ENCODE measurements around the gene MYO5A.
A peak's percentile ranks its signal among the peaks of the same experiment; 100 is the strongest.

MYO5A gene

DNA sequence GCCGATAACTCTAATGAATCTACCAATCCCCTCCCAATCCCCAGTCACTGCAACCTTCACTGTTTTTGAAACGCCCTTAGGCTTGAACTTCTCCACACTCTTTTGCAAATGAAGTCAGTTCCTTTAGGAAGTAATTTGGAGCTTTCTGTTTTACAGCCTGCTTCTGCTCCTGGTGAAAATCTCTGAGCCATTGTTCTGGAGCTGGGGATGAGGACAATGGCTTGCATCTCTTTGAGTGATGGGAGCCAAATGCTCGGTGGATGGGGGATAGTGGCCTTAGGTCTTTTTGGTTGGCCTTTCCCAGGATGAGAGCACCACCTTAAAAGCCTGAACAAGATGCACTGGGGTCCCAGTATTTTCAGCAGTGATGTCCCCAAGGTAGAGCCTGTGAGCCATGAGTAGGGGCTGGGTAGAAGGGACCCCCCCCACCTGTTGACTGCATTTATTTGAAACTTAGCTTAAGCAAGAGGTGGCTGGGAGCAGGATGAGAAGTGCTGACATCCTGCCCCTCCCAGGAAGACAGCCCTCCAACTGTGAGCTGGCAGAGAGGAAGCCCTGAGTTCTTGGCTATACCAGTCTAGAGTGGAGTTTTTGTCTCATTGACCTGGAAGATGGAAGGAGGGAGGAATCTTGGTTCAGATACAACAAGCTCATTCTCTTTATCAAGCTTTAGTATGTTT is 225.4 kb downstream of the MYO5A start:
- no peak overlapping the region for H3K4me2 ChIP-seq (ENCODE audit: low read length)
- no peak overlapping the region for H2BK120ac ChIP-seq (ENCODE audit: low read depth, low read length)
- H3K79me1 ChIP-seq (ENCODE audit: low read length), result no peaks in the 10 kb centered on the region
- H3K36me3 ChIP-seq (ENCODE audit: control insufficient read depth, insufficient read depth, low read length), result no peaks in the 10 kb centered on the region
- no peak overlapping the region for H2BK5ac ChIP-seq (ENCODE audit: low read length)
- H3K79me2 ChIP-seq (ENCODE audit: control insufficient read depth, insufficient read depth, low read length), result no peaks in the 10 kb centered on the region
- no peak overlapping the region for H3K4ac ChIP-seq (ENCODE audit: low read depth, low read length)
- no peak overlapping the region for H2AK5ac ChIP-seq (ENCODE audit: low read length)
- no peak overlapping the region for H4K5ac ChIP-seq (ENCODE audit: low read length)
- H2BK15ac ChIP-seq (replicated peaks; ENCODE audit: low read depth), result no peak overlapping the region
- no CpG with 5 or more reads among the region's 3 CpGs for WGBS (ENCODE audit: extremely low coverage, insufficient coverage, low lambda C conversion rate)
- DNase-seq, result peak; percentile 55
- no peak overlapping the region for H4K8ac ChIP-seq (ENCODE audit: low read depth, low read length)
- no peak overlapping the region for H3K56ac ChIP-seq (ENCODE audit: low read length)
- no peak overlapping the region for H3K27ac ChIP-seq (ENCODE audit: low read depth, low read length)
- H3K18ac ChIP-seq (ENCODE audit: low read length), result no peak overlapping the region
- H3K4me1 ChIP-seq (ENCODE audit: control insufficient read depth, low read depth, low read length), result no peaks in the 10 kb centered on the region
- H3K27me3 ChIP-seq (ENCODE audit: insufficient read depth, low read length, poor library complexity), result no peaks in the 10 kb centered on the region
- H3K4me3 ChIP-seq (ENCODE audit: low read length), result no peak overlapping the region
- H3K9ac ChIP-seq (ENCODE audit: low read length), result no peak overlapping the region
- no peak overlapping the region for H3K23ac ChIP-seq (ENCODE audit: low read length)

DNA sequence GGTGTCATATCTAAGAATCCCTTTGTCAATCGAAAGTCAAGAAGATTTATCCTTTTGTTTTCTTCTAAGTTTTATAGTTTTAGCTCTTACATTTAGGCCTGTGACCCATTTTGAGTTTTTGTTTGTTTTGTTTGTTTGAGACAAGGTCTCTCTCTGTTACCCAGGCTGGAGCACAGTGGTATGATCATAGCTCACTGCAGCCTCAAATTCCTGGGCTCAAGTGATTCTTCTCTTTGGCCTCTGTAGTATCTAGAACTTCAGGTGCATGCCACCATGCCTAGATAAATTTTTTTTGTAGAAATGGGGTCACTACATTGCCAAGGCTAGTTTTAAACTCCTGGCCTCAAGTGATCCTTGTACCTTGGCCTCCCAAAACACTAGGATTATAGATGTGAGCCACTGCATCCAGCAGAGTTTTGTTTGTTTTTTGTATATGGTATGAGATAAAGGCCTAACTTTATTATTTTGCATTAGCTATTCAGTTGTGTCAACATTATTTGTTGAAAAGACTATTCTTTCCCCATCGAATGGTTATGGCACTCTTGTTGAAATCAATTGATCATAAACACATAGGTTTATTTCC is 227.3 kb downstream of the MYO5A start:
- H3K27ac ChIP-seq (ENCODE audit: low read depth, low read length), result no peak overlapping the region
- no peaks in the 10 kb centered on the region for H3K36me3 ChIP-seq (ENCODE audit: control insufficient read depth, insufficient read depth, low read length)
- no peak overlapping the region for H2AK5ac ChIP-seq (ENCODE audit: low read length)
- H3K18ac ChIP-seq (ENCODE audit: low read length), result no peak overlapping the region
- H3K4me1 ChIP-seq (ENCODE audit: control insufficient read depth, low read depth, low read length), result no peaks in the 10 kb centered on the region
- no CpG with 5 or more reads among the region's 2 CpGs for WGBS (ENCODE audit: extremely low coverage, insufficient coverage, low lambda C conversion rate)
- no peak for DNase-seq
- H2BK120ac ChIP-seq (ENCODE audit: low read depth, low read length), result no peak overlapping the region
- H3K27me3 ChIP-seq (ENCODE audit: insufficient read depth, low read length, poor library complexity), result no peaks in the 10 kb centered on the region
- H3K9ac ChIP-seq (ENCODE audit: low read length), result no peak overlapping the region
- no peaks in the 10 kb centered on the region for H3K79me2 ChIP-seq (ENCODE audit: control insufficient read depth, insufficient read depth, low read length)
- H4K5ac ChIP-seq (ENCODE audit: low read length), result no peak overlapping the region
- H3K4me2 ChIP-seq (ENCODE audit: low read length), result no peak overlapping the region
- H3K4me3 ChIP-seq (ENCODE audit: low read length), result no peak overlapping the region
- H3K23ac ChIP-seq (ENCODE audit: low read length), result no peak overlapping the region
- H2BK5ac ChIP-seq (ENCODE audit: low read length), result no peak overlapping the region
- H3K79me1 ChIP-seq (ENCODE audit: low read length), result no peaks in the 10 kb centered on the region
- H2BK15ac ChIP-seq (replicated peaks; ENCODE audit: low read depth), result no peak overlapping the region
- H3K56ac ChIP-seq (ENCODE audit: low read length), result no peak overlapping the region
- no peak overlapping the region for H4K8ac ChIP-seq (ENCODE audit: low read depth, low read length)
- H3K4ac ChIP-seq (ENCODE audit: low read depth, low read length), result no peak overlapping the region

GRCh38 chr15:52295421-52296001 is 233.2 kb downstream of the MYO5A start, which contains the start of gene MYO5C:
MYO5C (minus strand) TSS chr15:52295804; CDS start chr15:52295636, 168 bp downstream.
- peak within 1 kb of the TSS; percentile 71 for H3K9ac ChIP-seq (ENCODE audit: low read length)
- peak within 1 kb of the TSS; percentile 64 for H3K4ac ChIP-seq (ENCODE audit: low read depth, low read length)
- no peaks in the 10 kb centered on the region for H3K79me2 ChIP-seq (ENCODE audit: control insufficient read depth, insufficient read depth, low read length)
- H3K56ac ChIP-seq (ENCODE audit: low read length), result peak within 1 kb of the TSS; percentile 85
- no peaks in the 10 kb centered on the region for H3K27me3 ChIP-seq (ENCODE audit: insufficient read depth, low read length, poor library complexity)
- H3K27ac ChIP-seq (ENCODE audit: low read depth, low read length), result no peak within 1 kb of the TSS
- no peak within 1 kb of the TSS for H4K8ac ChIP-seq (ENCODE audit: low read depth, low read length)
- H4K5ac ChIP-seq (ENCODE audit: low read length), result no peak within 1 kb of the TSS
- H3K18ac ChIP-seq (ENCODE audit: low read length), result no peak within 1 kb of the TSS
- peak within 1 kb of the TSS; percentile 52 for H3K4me3 ChIP-seq (ENCODE audit: low read length)
- no CpG with 5 or more reads among the region's 65 CpGs for WGBS (ENCODE audit: extremely low coverage, insufficient coverage, low lambda C conversion rate)
- no peaks in the 10 kb centered on the region for H3K36me3 ChIP-seq (ENCODE audit: control insufficient read depth, insufficient read depth, low read length)
- H2BK5ac ChIP-seq (ENCODE audit: low read length), result no peak within 1 kb of the TSS
- H3K79me1 ChIP-seq (ENCODE audit: low read length), result no peaks in the 10 kb centered on the region
- H2BK120ac ChIP-seq (ENCODE audit: low read depth, low read length), result no peak within 1 kb of the TSS
- H3K4me2 ChIP-seq (ENCODE audit: low read length), result peak within 1 kb of the TSS; percentile 71
- peak; percentile 87 for DNase-seq
- no peak within 1 kb of the TSS for H3K23ac ChIP-seq (ENCODE audit: low read length)
- no peak within 1 kb of the TSS for H2BK15ac ChIP-seq (replicated peaks; ENCODE audit: low read depth)
- H3K4me1 ChIP-seq (ENCODE audit: control insufficient read depth, low read depth, low read length), result no peaks in the 10 kb centered on the region
- H2AK5ac ChIP-seq (ENCODE audit: low read length), result no peak within 1 kb of the TSS

GRCh38 chr15:52294881-52295420 is 233.7 kb downstream of the MYO5A start:
- Histone ChIP-seq H2BK120ac (ENCODE audit: low read depth, low read length) (no peak overlapping the region), H3K79me1 (ENCODE audit: low read length) (no peaks in the 10 kb centered on the region), H3K4me1 (ENCODE audit: control insufficient read depth, low read depth, low read length) (no peaks in the 10 kb centered on the region), H3K9ac (ENCODE audit: low read length) (peak overlapping the region; percentile 71), H2BK5ac (ENCODE audit: low read length) (no peak overlapping the region), H2AK5ac (ENCODE audit: low read length) (no peak overlapping the region), H2BK15ac (replicated peaks; ENCODE audit: low read depth) (no peak overlapping the region), H3K4me3 (ENCODE audit: low read length) (peak overlapping the region; percentile 19), H3K23ac (ENCODE audit: low read length) (no peak overlapping the region), H3K4me2 (ENCODE audit: low read length) (peak overlapping the region; percentile 71), H3K18ac (ENCODE audit: low read length) (no peak overlapping the region), H3K56ac (ENCODE audit: low read length) (peak overlapping the region; percentile 85), H3K27ac (ENCODE audit: low read depth, low read length) (no peak overlapping the region), H4K5ac (ENCODE audit: low read length) (no peak overlapping the region), H3K27me3 (ENCODE audit: insufficient read depth, low read length, poor library complexity) (no peaks in the 10 kb centered on the region), H3K36me3 (ENCODE audit: control insufficient read depth, insufficient read depth, low read length) (no peaks in the 10 kb centered on the region), H3K4ac (ENCODE audit: low read depth, low read length) (peak overlapping the region; percentile 64), H4K8ac (ENCODE audit: low read depth, low read length) (no peak overlapping the region), H3K79me2 (ENCODE audit: control insufficient read depth, insufficient read depth, low read length) (no peaks in the 10 kb centered on the region)
- DNase-seq, result peak; percentile 7
- WGBS (ENCODE audit: extremely low coverage, insufficient coverage, low lambda C conversion rate), result no CpG with 5 or more reads among the region's 32 CpGs

DNA sequence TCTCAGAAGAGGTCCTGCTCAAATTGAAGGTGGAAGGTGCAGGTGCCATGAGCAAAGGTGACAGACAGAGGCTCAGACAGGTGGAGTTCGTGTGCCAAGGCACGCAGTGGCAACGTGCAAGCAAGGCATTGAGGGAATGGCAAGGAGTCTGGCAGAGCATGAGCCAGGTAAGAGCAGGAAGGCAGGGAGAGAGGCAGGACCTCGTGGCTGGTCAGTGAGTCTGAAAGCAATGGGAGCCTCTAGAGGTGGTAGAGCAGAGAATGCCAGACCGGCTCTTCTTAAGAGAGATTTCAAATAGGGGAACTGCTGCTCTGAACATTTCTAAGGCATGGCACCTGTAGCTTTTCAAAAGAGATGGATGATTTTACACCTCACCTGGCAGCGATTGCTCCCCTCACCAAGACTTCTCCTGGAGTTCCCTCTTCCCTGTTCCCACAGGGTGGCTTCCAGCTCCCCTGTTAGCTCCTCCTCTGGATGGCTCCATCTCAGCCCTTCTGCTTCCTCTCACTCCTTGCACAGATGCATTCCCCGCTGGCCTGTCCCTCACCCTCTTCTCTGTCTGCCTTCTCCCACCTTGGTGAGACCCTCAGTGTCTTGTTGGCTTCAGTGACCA is 235.8 kb downstream of the MYO5A start:
- Histone ChIP-seq H2BK120ac (ENCODE audit: low read depth, low read length) (no peak overlapping the region), H3K4ac (ENCODE audit: low read depth, low read length) (no peak overlapping the region), H2AK5ac (ENCODE audit: low read length) (no peak overlapping the region), H3K56ac (ENCODE audit: low read length) (no peak overlapping the region), H3K9ac (ENCODE audit: low read length) (no peak overlapping the region), H3K4me1 (ENCODE audit: control insufficient read depth, low read depth, low read length) (no peaks in the 10 kb centered on the region), H4K8ac (ENCODE audit: low read depth, low read length) (no peak overlapping the region), H3K4me3 (ENCODE audit: low read length) (no peak overlapping the region), H3K23ac (ENCODE audit: low read length) (no peak overlapping the region), H3K18ac (ENCODE audit: low read length) (no peak overlapping the region), H3K36me3 (ENCODE audit: control insufficient read depth, insufficient read depth, low read length) (no peaks in the 10 kb centered on the region), H3K27me3 (ENCODE audit: insufficient read depth, low read length, poor library complexity) (no peaks in the 10 kb centered on the region), H2BK15ac (replicated peaks; ENCODE audit: low read depth) (no peak overlapping the region), H2BK5ac (ENCODE audit: low read length) (no peak overlapping the region), H3K79me2 (ENCODE audit: control insufficient read depth, insufficient read depth, low read length) (no peaks in the 10 kb centered on the region), H4K5ac (ENCODE audit: low read length) (no peak overlapping the region), H3K79me1 (ENCODE audit: low read length) (peaks cover 1% of the 10 kb centered on the region), H3K27ac (ENCODE audit: low read depth, low read length) (no peak overlapping the region), H3K4me2 (ENCODE audit: low read length) (no peak overlapping the region)
- no peak for DNase-seq
- WGBS (ENCODE audit: extremely low coverage, insufficient coverage, low lambda C conversion rate), result no CpG with 5 or more reads among the region's 7 CpGs

Data from mesendoderm (in vitro differentiated cells).